ENCODE measurements around the gene CEP95.

DNA sequence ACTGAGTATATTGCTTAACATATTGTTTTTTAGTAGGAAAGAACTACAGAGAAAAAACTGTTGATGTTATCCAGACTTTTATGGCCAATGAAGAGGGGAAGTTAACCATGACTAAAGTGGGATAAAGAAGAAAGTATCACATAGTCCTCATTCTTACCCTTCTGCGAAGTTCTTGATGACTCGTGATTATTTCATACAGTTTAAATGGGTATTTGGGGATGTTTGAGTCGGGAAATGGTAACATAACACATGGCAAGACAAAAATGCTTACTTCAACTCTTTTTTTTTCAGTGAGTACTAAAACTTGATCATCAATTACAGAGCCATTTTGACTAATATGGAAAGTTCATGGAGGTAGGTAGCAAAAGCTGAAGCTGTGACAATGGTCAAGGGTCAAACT is 14.8 kb upstream of the CEP95 start:
- TF ChIP-seq, protein P1, sequence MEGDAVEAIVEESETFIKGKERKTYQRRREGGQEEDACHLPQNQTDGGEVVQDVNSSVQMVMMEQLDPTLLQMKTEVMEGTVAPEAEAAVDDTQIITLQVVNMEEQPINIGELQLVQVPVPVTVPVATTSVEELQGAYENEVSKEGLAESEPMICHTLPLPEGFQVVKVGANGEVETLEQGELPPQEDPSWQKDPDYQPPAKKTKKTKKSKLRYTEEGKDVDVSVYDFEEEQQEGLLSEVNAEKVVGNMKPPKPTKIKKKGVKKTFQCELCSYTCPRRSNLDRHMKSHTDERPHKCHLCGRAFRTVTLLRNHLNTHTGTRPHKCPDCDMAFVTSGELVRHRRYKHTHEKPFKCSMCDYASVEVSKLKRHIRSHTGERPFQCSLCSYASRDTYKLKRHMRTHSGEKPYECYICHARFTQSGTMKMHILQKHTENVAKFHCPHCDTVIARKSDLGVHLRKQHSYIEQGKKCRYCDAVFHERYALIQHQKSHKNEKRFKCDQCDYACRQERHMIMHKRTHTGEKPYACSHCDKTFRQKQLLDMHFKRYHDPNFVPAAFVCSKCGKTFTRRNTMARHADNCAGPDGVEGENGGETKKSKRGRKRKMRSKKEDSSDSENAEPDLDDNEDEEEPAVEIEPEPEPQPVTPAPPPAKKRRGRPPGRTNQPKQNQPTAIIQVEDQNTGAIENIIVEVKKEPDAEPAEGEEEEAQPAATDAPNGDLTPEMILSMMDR (IDR thresholded peaks at IDR 0.05), result no peak
- TF ChIP-seq POLR2AphosphoS5 (IDR thresholded peaks at IDR 0.05) (no peak), EP300 (IDR thresholded peaks at IDR 0.05) (no peak)
